Activated CD4-positive, alpha-beta T cell treated with anti-CD3 and anti-CD28 coated beads, Interleukin-2, amount 50 U/mL, for 1 hour (primary cell): ENCODE data around the gene SLC22A14.
"Not testable (repeated sequence)": the region's sequence is repeated elsewhere in the genome, so short reads cannot be mapped to it uniquely, and the experiment has no call there.

ENCODE experiments used
- DNase-seq: peaks from one replicate; pipeline ENCODE4 v3.0.0-alpha.2; 2020

SLC22A14 gene

GRCh38 chr3:38314764-38315487 is 32.8 kb downstream of the SLC22A14 start:
- no peak for DNase-seq

GRCh38 chr3:38315488-38316230 is 33.6 kb downstream of the SLC22A14 start:
- no peak for DNase-seq

GRCh38 chr3:38316356-38317191 is 34.5 kb downstream of the SLC22A14 start:
- no peak for DNase-seq

- DNase-seq = no peak
Measured at GRCh38 chr3:38317192-38317759, 35.2 kb downstream of the SLC22A14 start.

GRCh38 chr3:38318766-38319671 is 36.9 kb downstream of the SLC22A14 start:
- DNase-seq = no peak

- not testable (repeated sequence) for DNase-seq
Measured at GRCh38 chr3:38320638-38321037, 38.5 kb downstream of the SLC22A14 start.

- DNase-seq = no peak
Measured at GRCh38 chr3:38323060-38323459, 41.0 kb downstream of the SLC22A14 start.

GRCh38 chr3:38325256-38325655 is 43.2 kb downstream of the SLC22A14 start:
- no peak for DNase-seq

GRCh38 chr3:38327335-38328009 is 45.4 kb downstream of the SLC22A14 start:
- no peak for DNase-seq

- no peak for DNase-seq
Measured at GRCh38 chr3:38331257-38332022, 49.3 kb downstream of the SLC22A14 start.

- no peak for DNase-seq
Measured at GRCh38 chr3:38332201-38332600, 50.1 kb downstream of the SLC22A14 start.

GRCh38 chr3:38334142-38335055 is 52.3 kb downstream of the SLC22A14 start:
- no peak for DNase-seq

GRCh38 chr3:38335263-38335662 is 53.2 kb downstream of the SLC22A14 start:
- no peak for DNase-seq

GRCh38 chr3:38337703-38338102 is 55.6 kb downstream of the SLC22A14 start:
- no peak for DNase-seq

- no peak for DNase-seq
Measured at GRCh38 chr3:38343797-38344594, 61.9 kb downstream of the SLC22A14 start.

GRCh38 chr3:38345879-38346586 is 63.9 kb downstream of the SLC22A14 start:
- no peak for DNase-seq

- peak; percentile 64 for DNase-seq
Measured at GRCh38 chr3:38346587-38347410, 64.7 kb downstream of the SLC22A14 start, which contains the start of gene XYLB. Gene XYLB, plus strand, starts transcription at chr3:38346785. Its CDS starts 84 bp downstream, at chr3:38346869.
